ENCODE measurements around the gene LCLAT1. TPM values are rescaled to one million over a fixed set of nuclear protein-coding genes. Genes with fewer than 3 reads are reported as not detected.

Gene LCLAT1
- total and polyA plus RNA-seq, 4 donors = 2.4 to 14.6 (median 10.7) TPM

DNA sequence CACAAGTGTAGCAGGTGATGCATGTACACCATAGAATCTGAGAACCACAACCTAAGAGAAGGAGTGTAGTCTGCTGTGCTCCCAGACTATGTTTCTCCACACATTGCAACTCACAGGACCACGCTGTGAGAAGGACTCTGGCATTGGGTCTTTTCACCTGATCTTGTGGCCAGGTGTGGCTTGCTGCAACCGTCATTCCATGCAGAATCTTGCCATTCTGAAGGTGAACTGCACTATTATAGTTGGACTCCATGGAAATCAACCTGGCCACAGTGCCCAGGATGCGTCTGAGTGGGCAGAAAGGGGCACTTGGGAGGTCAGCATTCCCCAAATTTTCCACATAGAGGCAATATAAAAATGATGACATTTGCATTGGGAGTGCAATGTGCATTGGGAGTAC lies 237.9 kb downstream of the LCLAT1 start (continued):
- TF ChIP-seq, protein P1, sequence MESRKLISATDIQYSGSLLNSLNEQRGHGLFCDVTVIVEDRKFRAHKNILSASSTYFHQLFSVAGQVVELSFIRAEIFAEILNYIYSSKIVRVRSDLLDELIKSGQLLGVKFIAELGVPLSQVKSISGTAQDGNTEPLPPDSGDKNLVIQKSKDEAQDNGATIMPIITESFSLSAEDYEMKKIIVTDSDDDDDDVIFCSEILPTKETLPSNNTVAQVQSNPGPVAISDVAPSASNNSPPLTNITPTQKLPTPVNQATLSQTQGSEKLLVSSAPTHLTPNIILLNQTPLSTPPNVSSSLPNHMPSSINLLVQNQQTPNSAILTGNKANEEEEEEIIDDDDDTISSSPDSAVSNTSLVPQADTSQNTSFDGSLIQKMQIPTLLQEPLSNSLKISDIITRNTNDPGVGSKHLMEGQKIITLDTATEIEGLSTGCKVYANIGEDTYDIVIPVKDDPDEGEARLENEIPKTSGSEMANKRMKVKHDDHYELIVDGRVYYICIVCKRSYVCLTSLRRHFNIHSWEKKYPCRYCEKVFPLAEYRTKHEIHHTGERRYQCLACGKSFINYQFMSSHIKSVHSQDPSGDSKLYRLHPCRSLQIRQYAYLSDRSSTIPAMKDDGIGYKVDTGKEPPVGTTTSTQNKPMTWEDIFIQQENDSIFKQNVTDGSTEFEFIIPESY (IDR thresholded peaks at IDR 0.05) = no peak
- TF ChIP-seq RAD21 (IDR thresholded peaks at IDR 0.05) = no peak
- TF ChIP-seq YY1 (IDR thresholded peaks at IDR 0.05) = no peak
- no peak for TF ChIP-seq HNF4A (conservative IDR thresholded peaks at IDR 0.05)
- TF ChIP-seq, protein P2, sequence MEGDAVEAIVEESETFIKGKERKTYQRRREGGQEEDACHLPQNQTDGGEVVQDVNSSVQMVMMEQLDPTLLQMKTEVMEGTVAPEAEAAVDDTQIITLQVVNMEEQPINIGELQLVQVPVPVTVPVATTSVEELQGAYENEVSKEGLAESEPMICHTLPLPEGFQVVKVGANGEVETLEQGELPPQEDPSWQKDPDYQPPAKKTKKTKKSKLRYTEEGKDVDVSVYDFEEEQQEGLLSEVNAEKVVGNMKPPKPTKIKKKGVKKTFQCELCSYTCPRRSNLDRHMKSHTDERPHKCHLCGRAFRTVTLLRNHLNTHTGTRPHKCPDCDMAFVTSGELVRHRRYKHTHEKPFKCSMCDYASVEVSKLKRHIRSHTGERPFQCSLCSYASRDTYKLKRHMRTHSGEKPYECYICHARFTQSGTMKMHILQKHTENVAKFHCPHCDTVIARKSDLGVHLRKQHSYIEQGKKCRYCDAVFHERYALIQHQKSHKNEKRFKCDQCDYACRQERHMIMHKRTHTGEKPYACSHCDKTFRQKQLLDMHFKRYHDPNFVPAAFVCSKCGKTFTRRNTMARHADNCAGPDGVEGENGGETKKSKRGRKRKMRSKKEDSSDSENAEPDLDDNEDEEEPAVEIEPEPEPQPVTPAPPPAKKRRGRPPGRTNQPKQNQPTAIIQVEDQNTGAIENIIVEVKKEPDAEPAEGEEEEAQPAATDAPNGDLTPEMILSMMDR (IDR thresholded peaks at IDR 0.05; ENCODE audit: low read depth, low read length, missing input control) = no peak
- no peak for TF ChIP-seq RXRA (IDR thresholded peaks at IDR 0.05)
- TF ChIP-seq GABPA (IDR thresholded peaks at IDR 0.05 in 1 of 2, conservative IDR thresholded peaks at IDR 0.05 in 1 of 2) = no peak

DNA sequence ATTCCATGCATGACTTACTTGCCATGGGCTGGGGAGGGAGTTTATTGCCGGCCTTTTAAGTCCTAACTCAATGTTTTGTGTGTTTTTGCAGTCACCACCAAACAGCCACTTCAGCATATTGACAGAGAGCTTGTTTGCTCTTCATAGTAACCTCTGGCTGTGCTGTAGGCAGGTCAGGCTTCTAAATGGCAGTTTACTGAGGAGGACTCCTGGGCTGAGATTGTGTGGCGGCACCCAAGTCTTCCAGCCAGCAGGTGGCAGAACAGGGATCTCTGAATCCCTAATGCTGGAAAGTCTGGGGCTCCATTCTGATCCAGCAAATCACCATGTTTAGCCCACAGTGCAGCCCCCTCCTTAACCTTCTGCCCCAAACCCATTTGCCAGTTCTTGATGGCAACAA lies 239.0 kb downstream of the LCLAT1 start:
- peak; percentile 34 for DNase-seq (ENCODE audit: low spot score)
- WGBS = 54% methylated on average over 2 of the region's 2 CpGs
- no peaks in the 10 kb centered on the region for H3K4me1 ChIP-seq (ENCODE audit: control insufficient read depth in 4 of 4, insufficient read depth in 4 of 4, low read length in 3 of 4)
- no peaks in the 10 kb centered on the region for H3K36me3 ChIP-seq (ENCODE audit: control insufficient read depth in 4 of 4, insufficient read depth in 3 of 4, low read depth in 1 of 4, low read length in 3 of 4)
- no peak overlapping the region for H3K9ac ChIP-seq (ENCODE audit: low read depth in 1 of 2, low read length in 2 of 2)
- TF ChIP-seq RXRA (IDR thresholded peaks at IDR 0.05) = peak in 1 of 2 donors; percentile 26
- peak in 1 of 2 donors; percentile 28 for TF ChIP-seq HNF4A (conservative IDR thresholded peaks at IDR 0.05)
- TF ChIP-seq, protein P3, sequence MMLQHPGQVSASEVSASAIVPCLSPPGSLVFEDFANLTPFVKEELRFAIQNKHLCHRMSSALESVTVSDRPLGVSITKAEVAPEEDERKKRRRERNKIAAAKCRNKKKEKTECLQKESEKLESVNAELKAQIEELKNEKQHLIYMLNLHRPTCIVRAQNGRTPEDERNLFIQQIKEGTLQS (IDR thresholded peaks at IDR 0.05) = no peak
- peak in 1 of 2 donors; percentile 60 for TF ChIP-seq RAD21 (IDR thresholded peaks at IDR 0.05)
- H3K27me3 ChIP-seq (ENCODE audit: control insufficient read depth in 4 of 4, insufficient read depth in 4 of 4, low read length in 3 of 4) = no peaks in the 10 kb centered on the region
- no peaks in the 10 kb centered on the region for H3K9me3 ChIP-seq (ENCODE audit: control insufficient read depth in 4 of 4, low read length in 3 of 4)
- H3K27ac ChIP-seq (ENCODE audit: low read depth in 1 of 2, low read length in 2 of 2) = no peak overlapping the region
- H3K4me3 ChIP-seq (ENCODE audit: low read depth in 1 of 3, low read length in 3 of 3) = no peak overlapping the region

DNA sequence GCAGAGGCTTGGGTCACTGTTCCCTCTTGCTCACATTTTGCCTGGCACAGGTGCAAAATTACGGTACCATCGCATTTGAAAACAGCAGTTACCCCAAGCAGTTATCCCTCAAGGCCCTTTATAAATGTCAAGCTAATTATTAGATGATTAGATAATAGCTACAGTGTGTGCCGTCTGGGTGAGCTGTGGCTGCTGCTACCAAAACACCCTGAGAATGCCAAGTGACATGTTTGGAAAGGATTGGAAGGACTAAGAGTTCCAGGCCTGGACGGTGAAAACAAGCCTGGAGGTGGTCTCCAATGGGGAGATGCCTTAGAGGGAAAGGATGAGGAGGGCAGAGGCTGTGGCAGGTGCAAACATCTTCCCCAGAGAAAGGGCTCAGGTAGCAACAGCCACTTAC lies 239.6 kb downstream of the LCLAT1 start:
- Histone ChIP-seq H3K36me3 (ENCODE audit: control insufficient read depth in 4 of 4, insufficient read depth in 3 of 4, low read depth in 1 of 4, low read length in 3 of 4) (no peaks in the 10 kb centered on the region), H3K9ac (ENCODE audit: low read depth in 1 of 2, low read length in 2 of 2) (no peak overlapping the region), H3K4me3 (ENCODE audit: low read depth in 1 of 3, low read length in 3 of 3) (no peak overlapping the region), H3K27ac (ENCODE audit: low read depth in 1 of 2, low read length in 2 of 2) (no peak overlapping the region), H3K9me3 (ENCODE audit: control insufficient read depth in 4 of 4, low read length in 3 of 4) (no peaks in the 10 kb centered on the region), H3K4me1 (ENCODE audit: control insufficient read depth in 4 of 4, insufficient read depth in 4 of 4, low read length in 3 of 4) (no peaks in the 10 kb centered on the region), H3K27me3 (ENCODE audit: control insufficient read depth in 4 of 4, insufficient read depth in 4 of 4, low read length in 3 of 4) (no peaks in the 10 kb centered on the region)
- WGBS = 91% methylated on average over 4 of the region's 4 CpGs
- DNase-seq (ENCODE audit: low spot score) = no peak
- TF ChIP-seq FOXA1 (IDR thresholded peaks at IDR 0.05) (no peak), GABPA (IDR thresholded peaks at IDR 0.05 in 1 of 2, conservative IDR thresholded peaks at IDR 0.05 in 1 of 2) (no peak), SP1 (IDR thresholded peaks at IDR 0.05) (no peak), FOXA2 (IDR thresholded peaks at IDR 0.05) (no peak), YY1 (IDR thresholded peaks at IDR 0.05) (no peak), NR2F2 (IDR thresholded peaks at IDR 0.05) (no peak), HNF4G (IDR thresholded peaks at IDR 0.05) (no peak), RXRA (IDR thresholded peaks at IDR 0.05) (no peak), JUND (IDR thresholded peaks at IDR 0.05) (no peak)
- TF ChIP-seq, protein P1 (IDR thresholded peaks at IDR 0.05) = no peak
- TF ChIP-seq, protein P4, sequence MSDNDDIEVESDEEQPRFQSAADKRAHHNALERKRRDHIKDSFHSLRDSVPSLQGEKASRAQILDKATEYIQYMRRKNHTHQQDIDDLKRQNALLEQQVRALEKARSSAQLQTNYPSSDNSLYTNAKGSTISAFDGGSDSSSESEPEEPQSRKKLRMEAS (IDR thresholded peaks at IDR 0.05) = no peak
- TF ChIP-seq, protein P2 (IDR thresholded peaks at IDR 0.05; ENCODE audit: low read depth, low read length, missing input control) = no peak
